Fibroblast of pulmonary artery (primary cell): ENCODE data around the gene FAAH.

ENCODE experiments used
- DNase-seq: peaks from one replicate; pipeline ENCODE4 v3.0.0-alpha.2; 2010; ENCODE audit warnings: low read depth
- H3K4me3 ChIP-seq: replicated peaks from 2 replicates; pipeline ENCODE4 v1.5.1; 2011; ENCODE audit warnings: low read depth, mild to moderate bottlenecking, control low read depth, low read length, moderate library complexity
- CTCF ChIP-seq: IDR thresholded peaks from 2 replicates; pipeline ENCODE4 v1.5.1; 2011; ENCODE audit warnings: mild to moderate bottlenecking, control low read depth, low read length, inconsistent platforms; ENCODE audit errors: missing control alignments

The FAAH gene

DNA sequence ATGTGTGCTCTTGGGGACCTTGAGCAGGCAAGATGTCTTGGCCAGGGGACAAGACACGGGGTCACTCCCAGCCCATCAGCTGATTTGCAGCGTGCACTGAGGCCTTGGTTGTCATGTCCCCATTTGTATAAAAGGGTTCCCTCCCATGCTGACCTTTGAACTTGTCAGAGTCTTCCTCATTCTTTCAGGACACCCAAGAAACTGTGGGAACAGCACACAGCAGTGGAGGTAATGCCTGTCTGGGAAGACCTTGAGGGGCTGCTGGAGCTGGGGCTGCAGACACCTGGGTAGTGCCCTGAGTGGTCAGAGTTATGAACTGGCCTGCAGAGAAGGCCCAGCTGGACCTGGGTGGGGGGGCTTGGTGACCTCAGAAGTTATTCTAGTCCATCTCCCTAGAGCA, 46.4 kb downstream of the FAAH start:
- no peak for TF ChIP-seq CTCF
- no peak for DNase-seq

DNA sequence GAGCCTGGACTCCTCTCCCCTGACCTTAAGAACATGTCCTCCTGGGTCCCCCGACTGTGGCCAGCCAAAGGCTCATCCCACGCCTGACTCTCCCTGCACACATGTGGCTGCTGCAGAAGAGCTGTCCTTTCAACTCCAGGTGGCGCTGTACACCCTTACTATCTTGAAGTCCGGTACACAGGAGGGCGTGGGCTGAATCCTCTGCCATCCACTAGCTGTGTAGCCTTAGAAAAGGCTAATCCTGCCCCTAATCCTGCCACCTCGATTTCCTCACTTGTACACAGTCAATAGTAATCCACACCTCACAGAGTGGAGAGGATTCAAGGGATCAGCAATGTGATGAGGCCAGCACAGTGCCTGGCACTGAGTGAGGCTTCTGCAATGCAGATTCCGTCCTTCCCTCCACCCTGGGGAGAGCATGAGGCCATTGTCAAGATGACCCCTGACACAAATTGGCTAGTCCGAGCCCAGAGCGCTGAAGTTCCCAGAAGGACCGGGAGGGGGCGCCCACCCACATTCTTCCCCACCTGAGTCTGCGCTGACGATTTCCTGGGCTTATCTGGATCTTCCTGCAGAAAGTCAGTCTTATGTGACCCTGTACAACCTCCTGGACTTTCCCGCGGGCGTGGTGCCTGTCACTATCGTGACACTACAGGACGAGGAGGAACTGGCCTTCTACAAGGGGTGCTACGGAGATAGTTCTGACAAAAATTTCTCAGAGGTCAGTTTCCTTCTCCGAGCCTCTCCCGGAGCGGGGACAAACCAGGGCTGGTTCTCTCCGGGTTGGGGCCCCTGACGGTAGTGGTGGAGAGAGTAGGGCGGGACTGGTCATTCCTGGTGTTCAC, 48.4 kb downstream of the FAAH start:
- peak; percentile 82 for TF ChIP-seq CTCF
- DNase-seq, result peak; percentile 82
- H3K4me3 ChIP-seq, result peak overlapping the region; percentile 48

More for the DNA sequence above, 46.4 kb downstream of the FAAH start:
- H3K4me3 ChIP-seq, result no peak overlapping the region

DNA sequence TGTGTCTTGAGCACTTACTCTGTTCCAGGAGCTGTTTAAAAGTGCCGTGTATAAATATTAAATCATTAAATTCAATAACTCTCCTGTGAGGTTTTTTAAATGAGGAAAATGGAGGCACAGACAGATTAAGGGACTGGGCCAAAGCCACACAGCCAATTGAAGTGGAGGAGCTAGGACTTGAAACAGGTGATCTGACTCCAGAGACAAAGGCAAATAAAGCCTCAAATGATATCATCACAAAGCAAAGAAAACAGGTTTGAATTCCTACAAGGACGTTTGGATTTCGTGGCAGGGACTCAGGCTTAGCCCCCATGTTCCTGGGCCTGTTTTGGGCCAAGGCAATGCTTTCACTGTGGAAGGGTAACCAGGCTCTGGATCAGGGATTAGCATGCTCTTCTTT, 50.3 kb downstream of the FAAH start:
- no peak for TF ChIP-seq CTCF
- no peak overlapping the region for H3K4me3 ChIP-seq
- no peak for DNase-seq

GRCh38 chr1:46445773-46446256, 51.7 kb downstream of the FAAH start:
- DNase-seq, result no peak
- no peak overlapping the region for H3K4me3 ChIP-seq
- peak; percentile 21 for TF ChIP-seq CTCF

DNA sequence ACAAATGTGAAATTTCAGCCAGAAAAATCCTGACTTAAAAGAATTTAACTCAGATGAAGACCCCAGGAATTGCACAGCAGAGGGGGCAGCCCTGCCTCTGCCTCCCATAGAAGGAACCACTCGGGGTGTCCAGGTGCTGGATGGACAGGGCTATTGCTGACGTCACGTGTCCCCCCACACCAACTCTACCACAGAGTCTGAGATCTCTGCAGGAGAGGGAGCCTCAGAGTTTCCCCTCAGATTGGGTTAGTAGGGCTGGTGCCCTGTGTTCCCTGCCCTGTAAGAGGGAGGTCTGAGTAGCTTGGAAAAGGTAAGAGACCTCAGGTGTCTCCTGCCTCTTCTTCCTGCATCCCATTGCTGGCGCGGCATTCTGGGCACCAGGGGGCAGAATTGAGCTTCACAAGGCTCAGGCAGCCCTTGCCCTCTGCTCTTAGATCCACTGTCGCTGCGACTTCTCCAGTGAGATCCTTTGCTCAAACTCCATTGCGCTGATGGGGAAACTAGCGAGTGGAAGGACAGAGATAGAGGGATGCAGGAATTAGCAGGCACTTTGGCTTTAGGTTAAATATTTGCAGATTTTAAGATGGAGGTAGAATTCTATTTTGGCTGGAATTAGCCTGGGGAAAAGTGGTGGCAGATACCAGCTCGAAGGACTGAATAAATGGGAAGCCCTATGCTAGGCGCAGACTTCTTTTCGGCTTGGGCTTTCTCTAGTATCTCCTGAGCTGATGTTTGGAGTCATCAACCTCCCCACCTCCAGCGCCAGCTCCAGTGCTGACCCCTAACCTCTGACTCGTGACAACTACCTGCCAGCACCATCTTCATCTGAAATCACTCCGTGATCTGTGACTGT, 52.8 kb downstream of the FAAH start:
- peak; percentile 97 for TF ChIP-seq CTCF
- H3K4me3 ChIP-seq, result no peak overlapping the region
- DNase-seq, result peak; percentile 73

DNA sequence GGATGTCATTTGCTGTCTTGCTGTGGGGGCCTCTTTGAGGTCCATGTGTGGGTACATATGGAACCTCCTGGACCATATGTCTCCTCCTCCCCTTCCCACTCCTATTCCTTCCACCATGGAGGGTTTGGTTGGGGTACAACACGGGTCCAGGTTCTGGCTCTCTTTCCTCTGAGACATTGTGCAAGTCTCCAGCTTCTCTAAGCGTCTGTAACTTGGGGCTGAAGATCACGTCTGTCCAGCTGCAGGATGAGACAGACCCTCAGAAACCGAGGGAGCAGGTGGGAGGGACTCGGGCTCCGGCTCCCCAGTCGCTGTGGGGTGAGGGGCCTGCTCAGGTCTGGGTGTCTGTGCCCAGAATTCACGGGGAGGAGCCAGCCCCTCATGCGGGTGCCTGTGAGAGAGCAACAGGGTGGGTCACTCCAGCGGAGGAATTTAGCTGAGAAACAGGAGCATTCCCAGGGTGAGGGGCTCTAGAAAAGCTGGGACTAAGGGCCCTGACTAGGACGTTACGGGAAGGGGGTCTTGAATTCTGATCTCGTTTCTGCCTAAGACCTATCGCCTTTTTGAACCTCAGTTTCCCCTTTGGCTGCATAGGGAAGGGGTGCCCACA, 53.5 kb downstream of the FAAH start:
- no peak for DNase-seq
- no peak overlapping the region for H3K4me3 ChIP-seq
- TF ChIP-seq CTCF, result no peak
